GM18907 (cell line): ENCODE measurements around the gene GPR132.
"Not testable (repeated sequence)": the region's sequence is repeated elsewhere in the genome, so short reads cannot be mapped to it uniquely, and the experiment has no call there.

Experiments used
- ATAC-seq: cut with Tn5 transposase; IDR thresholded peaks from one replicate; pipeline ENCODE4 v1.9.1; 2021; ENCODE audit warnings: mild to moderate bottlenecking, moderate library complexity; ENCODE audit not compliant: unreplicated experiment

GPR132 gene

GRCh38 chr14:105045710-105046326 is 19.4 kb downstream of the GPR132 start:
- ATAC-seq: peak; percentile 57

- no peak for ATAC-seq
These were observed 21.6 kb downstream of the GPR132 start for GRCh38 chr14:105043641-105044040.

DNA sequence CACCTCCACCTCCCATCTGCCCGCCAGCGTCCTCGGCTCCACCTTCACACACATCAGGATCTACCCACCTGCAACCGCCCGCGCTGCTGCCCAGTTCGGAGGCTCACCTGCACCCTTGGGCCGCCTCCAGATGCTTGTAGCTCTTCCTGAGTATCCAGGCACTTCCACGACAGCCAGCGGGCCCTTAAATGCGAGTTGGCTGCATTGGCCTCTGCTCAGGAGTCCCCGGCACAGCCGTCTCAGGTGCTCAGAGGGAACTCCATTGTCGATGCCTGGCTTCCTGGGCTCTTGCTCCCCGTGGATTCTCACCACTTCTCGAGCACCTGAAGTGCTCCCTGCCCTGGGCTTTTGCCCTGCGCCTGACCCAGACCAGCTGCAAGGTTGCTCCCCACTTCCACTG is 22.4 kb downstream of the GPR132 start:
- ATAC-seq: no peak

GRCh38 chr14:105041841-105042765 is 23.1 kb downstream of the GPR132 start:
- no peak for ATAC-seq

DNA sequence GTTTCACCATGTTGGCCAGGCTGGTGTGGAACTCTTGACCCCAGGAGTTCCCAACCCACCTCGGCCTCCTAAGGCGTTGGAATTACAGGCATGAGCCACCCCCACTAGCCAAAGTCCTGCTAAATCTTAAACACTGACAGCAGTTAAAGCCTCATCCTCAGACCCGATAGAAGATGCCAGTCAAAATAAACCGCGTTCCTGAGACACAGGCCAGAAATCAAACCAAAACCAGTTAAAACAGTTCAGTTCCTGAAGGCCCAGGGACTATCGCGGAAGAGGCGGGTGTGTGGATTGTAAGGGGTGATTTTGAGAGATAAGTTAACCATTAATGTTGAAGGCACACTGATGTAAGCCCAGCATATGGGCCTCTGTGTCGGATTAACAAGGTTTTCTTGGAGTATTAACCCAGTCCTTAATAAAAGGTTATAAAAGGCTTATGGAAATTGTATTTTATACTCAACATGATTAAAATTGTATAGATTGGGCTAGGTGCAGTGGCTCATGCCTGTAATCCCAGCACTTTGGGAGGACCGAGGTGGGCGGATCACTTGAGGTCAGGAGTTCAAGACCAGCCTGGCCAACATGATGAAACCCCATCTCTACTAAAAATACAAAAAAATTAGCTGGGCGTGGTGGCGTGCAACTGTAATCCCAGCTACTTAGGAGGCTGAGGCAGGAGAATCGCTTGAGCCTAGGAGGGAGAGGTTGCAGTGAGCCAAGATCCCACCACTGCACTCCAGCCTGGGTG is 25.6 kb downstream of the GPR132 start:
- ATAC-seq: no peak

DNA sequence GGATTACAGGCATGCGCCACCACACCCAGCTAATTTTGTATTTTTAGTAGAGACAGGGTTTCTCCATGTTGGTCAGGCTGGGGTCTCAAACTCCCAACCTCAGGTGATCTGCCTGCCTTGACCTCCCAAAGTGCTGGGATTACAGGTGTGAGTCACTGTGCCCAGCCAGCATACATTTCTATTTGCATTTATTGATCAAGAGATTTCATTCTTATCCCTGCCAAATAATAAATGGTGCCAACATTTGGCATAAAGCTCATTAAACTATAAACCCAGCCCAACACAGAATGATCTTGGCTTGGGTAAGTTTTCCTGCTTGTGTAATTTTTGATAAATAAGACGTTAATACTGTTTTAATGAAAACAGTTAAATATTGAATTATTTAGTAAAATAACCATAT is 29.6 kb downstream of the GPR132 start:
- ATAC-seq: not testable (repeated sequence)

DNA sequence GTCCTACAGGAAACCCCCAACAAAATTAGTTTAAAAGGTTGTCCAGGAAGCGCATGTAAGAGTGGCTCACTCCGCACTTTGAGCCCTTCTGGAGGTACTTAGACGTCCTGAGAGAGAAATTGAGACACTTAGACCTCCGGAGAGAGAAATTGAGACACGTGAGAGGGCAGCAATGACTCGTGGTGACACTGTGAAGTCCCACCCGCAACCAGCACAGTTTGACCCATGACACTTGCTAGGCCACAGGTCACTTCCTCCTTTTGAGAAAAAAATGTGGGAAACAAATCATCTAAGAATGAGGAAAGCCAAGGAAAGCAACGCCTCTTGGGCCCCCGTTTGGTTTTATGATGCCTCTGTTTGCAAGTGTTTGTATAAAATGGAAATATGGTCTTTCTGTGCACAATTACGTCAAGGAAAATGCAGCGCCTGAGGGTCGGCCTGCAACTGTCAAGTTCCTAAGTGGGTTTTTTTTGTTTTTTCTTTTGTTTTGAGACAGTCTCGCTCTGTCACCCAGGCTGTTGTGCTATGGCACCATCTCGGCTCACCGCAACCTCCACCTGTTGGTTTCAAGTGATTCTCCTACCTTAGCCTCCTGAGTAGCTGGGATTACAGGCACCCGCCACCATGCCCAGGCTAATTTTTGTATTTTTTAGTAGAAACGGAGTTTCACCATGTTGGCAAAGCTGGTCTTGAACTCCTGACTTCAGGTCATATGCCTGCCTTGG is 30.8 kb downstream of the GPR132 start:
- ATAC-seq: no peak

- ATAC-seq: not testable (repeated sequence)
These were observed 31.8 kb downstream of the GPR132 start for GRCh38 chr14:105033412-105033900.

DNA sequence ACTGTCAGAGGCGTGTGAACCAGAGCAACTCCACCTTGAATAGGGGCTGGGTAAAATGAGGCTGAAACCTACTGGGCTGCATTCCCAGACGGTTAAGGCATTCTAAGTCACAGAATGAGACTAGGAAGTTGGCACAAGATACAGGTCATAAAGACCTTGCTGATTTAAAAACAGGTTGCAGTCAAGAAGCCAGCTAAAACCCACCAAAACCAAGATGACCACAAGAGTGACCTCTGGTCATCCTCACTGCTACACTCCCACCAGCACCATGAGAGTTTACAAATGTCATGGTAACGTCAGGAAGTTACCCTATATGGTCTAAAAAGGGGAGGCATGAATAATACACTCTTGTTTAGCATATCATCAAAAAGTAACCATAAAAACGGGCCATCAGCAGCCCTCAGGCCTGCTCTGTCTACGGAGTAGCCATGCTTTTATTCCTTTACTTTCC is 32.8 kb downstream of the GPR132 start:
- ATAC-seq: not testable (repeated sequence)

- ATAC-seq: no peak
These were observed 34.3 kb downstream of the GPR132 start for GRCh38 chr14:105030836-105031396.

DNA sequence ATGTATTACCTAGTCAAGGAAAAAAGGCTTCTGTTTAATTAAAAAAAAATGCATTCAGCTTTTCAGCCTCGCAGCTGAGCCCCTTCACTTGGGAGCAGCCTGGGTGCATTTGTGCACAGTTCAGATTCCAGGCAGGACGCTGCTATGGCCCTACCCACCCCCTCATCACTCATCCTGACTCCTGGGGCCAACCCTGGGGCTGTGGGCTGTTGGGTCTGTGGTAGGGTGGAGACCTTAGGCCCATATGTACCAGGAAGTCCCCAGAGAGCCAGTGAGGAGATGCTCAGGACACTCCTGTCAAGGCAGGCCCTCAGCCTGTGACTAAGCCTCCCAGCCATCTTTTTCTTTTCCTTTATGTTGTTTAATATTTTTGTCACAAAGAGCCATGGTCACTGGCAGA is 35.0 kb downstream of the GPR132 start:
- no peak for ATAC-seq

GRCh38 chr14:105029402-105029801 is 35.8 kb downstream of the GPR132 start:
- ATAC-seq: no peak

DNA sequence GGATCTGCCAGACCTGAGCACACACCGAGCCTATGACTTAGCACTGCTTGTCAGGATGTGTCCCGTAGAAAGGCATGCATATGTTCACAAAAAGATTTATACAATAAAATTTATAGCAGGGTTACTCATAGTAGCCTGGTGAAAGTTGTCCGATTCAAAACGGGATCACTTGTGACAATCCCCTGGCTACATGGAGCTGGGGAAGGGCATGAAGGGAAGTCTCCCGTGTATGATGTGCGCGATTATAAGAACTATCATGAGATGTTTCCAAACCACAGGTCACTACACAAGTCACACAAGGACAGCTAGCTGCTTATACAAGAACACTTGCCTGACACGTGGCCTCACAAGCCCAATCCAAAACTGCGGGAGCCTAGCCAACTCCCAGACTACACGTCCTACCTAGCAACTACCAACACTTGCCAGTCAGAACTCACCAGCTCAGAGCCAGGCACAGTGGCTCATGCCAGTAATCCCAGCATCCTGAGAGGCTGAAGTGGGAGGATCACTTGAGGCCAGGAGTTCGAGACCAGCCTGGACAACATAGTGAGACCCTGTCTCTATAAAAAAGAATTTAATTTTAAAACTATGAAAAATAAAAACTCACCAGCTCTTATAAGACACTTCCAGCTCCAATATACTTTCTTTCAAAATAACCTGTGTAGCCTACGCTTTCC is 36.8 kb downstream of the GPR132 start:
- ATAC-seq: no peak

DNA sequence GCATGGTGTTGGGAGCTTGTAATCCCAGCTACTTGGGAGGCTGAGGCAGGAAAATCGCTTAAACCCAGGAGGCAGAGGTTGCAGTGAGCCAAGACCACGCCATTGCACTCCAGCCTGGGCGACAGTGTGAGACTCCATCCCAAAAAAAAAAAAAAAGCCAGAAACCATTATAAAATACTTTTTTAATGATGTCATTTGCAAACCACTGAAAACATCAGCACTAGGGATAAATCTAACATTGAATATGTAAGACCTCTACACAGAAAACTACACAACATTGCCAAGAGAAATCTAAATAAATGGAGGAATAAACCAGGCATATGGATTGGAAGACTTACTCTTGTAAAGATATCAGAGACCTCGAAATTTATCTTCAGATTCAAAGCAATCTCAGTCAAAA is 37.5 kb downstream of the GPR132 start:
- ATAC-seq: not testable (repeated sequence)

GRCh38 chr14:105026802-105027563 is 38.2 kb downstream of the GPR132 start:
- ATAC-seq: no peak

- no peak for ATAC-seq
These were observed 39.0 kb downstream of the GPR132 start for GRCh38 chr14:105026033-105026785.

GRCh38 chr14:105025429-105025828 is 39.8 kb downstream of the GPR132 start:
- no peak for ATAC-seq

GRCh38 chr14:105023791-105024480 is 41.3 kb downstream of the GPR132 start:
- ATAC-seq: no peak
